Endothelial cell of umbilical vein (primary cell): ENCODE data around the gene ATF1.

ENCODE experiments used
- EZH2 ChIP-seq: IDR thresholded peaks from 2 replicates; pipeline ENCODE4 v1.6.1; 2012; ENCODE audit warnings: borderline replicate concordance, low read depth, mild to moderate bottlenecking, moderate library complexity, low read length, inconsistent platforms; ENCODE audit not compliant: severe bottlenecking
- JUN ChIP-seq: IDR thresholded peaks from 2 replicates; pipeline ENCODE4 v1.6.1; 2011; ENCODE audit warnings: borderline replicate concordance, low read depth; ENCODE audit not compliant: insufficient read length, insufficient read depth
- POLR2A ChIP-seq: IDR thresholded peaks from 2 replicates; pipeline ENCODE4 v1.6.1; 2012; ENCODE audit warnings: low read depth, mild to moderate bottlenecking, control low read depth, low read length
- POLR2AphosphoS5 ChIP-seq: IDR thresholded peaks from 2 replicates; pipeline ENCODE4 v1.6.1; 2012; ENCODE audit warnings: low read depth, mild to moderate bottlenecking, control low read depth, low read length, moderate library complexity; ENCODE audit not compliant: insufficient read depth
- TF ChIP-seq, protein P1 (sequence below), 2 donors: IDR thresholded peaks; 1 replicate in 1 of 2; 2 replicates in 1 of 2; pipeline ENCODE4 v1.5.1; 2011; ENCODE audit warnings: low read length in 2 of 2, mild to moderate bottlenecking in 2 of 2, moderate library complexity in 2 of 2, control low read depth in 1 of 2, inconsistent platforms in 1 of 2, low read depth in 1 of 2; ENCODE audit not compliant: insufficient read depth in 1 of 2; ENCODE audit errors: extremely low read depth in 1 of 2
- TF ChIP-seq, protein P2 (sequence below): IDR thresholded peaks from 2 replicates; pipeline ENCODE4 v1.6.1; 2011; ENCODE audit not compliant: insufficient read depth, insufficient read length

DNA sequence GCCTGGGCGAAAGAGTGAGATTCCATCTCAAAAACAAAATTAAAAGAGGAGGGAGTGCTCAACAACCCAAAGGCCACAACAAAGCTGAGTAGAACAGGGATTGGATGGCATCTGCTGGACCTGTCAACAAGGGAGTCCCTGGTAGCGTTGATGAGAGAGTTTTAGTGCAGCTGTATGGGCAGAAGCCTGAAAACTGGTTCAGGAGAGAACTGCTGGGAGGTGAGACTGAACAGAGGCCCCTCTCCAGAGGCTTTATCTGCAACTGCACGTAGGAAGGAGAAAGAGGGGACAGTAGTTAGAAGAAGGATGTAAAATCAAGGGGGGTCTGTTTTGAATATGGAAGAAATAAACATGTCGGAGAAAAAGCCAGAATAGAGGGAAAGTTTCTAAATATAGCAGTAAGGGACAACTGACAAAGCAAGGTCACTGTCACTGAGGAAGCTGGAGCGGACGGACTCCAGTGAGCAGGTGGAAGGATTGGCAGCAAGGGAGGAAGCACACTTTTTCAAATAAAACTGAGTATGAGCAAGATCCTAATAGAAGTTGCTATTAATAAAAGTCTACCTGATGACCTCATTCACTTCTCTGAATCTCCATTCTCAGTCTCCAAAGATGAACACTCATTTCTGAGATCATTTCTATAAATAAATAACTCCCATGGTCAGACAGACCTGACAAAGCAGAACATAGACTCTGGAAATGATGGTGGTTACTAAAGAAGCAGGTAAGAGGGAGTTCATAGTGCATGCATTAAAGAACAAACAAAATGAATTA is 11.8 kb upstream of the ATF1 start:
- TF ChIP-seq, protein P1, sequence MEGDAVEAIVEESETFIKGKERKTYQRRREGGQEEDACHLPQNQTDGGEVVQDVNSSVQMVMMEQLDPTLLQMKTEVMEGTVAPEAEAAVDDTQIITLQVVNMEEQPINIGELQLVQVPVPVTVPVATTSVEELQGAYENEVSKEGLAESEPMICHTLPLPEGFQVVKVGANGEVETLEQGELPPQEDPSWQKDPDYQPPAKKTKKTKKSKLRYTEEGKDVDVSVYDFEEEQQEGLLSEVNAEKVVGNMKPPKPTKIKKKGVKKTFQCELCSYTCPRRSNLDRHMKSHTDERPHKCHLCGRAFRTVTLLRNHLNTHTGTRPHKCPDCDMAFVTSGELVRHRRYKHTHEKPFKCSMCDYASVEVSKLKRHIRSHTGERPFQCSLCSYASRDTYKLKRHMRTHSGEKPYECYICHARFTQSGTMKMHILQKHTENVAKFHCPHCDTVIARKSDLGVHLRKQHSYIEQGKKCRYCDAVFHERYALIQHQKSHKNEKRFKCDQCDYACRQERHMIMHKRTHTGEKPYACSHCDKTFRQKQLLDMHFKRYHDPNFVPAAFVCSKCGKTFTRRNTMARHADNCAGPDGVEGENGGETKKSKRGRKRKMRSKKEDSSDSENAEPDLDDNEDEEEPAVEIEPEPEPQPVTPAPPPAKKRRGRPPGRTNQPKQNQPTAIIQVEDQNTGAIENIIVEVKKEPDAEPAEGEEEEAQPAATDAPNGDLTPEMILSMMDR (IDR thresholded peaks at IDR 0.05; ENCODE audit: extremely low read depth in 1 of 2, insufficient read depth in 1 of 2, low read depth in 1 of 2, low read length in 2 of 2): no peak
- no peak for TF ChIP-seq POLR2AphosphoS5
- TF ChIP-seq EZH2: no peak
- no peak for TF ChIP-seq JUN
- no peak for TF ChIP-seq POLR2A
- TF ChIP-seq, protein P2, sequence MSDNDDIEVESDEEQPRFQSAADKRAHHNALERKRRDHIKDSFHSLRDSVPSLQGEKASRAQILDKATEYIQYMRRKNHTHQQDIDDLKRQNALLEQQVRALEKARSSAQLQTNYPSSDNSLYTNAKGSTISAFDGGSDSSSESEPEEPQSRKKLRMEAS: no peak
